Measurements from ENCODE around the gene DCAF4L1.

Gene DCAF4L1

GRCh38 chr4:41939016-41939626 is 42.4 kb upstream of the DCAF4L1 start:
- TF ChIP-seq EGR1 (IDR thresholded peaks at IDR 0.05), result no peak
- TF ChIP-seq USF1 (IDR thresholded peaks at IDR 0.05), result no peak
- no peak for TF ChIP-seq CREB1 (IDR thresholded peaks at IDR 0.05; ENCODE audit: low read depth)
- peak; percentile 31; the same call in 1 of the 2 replicates for TF ChIP-seq CEBPB (IDR thresholded peaks at IDR 0.05)
- TF ChIP-seq TCF12 (IDR thresholded peaks at IDR 0.05; ENCODE audit: low read depth), result no peak

GRCh38 chr4:41940834-41941233 is 40.7 kb upstream of the DCAF4L1 start:
- TF ChIP-seq EP300 (IDR thresholded peaks at IDR 0.05; ENCODE audit: borderline replicate concordance) (no peak), CEBPB (IDR thresholded peaks at IDR 0.05) (no peak), CREB1 (IDR thresholded peaks at IDR 0.05; ENCODE audit: low read depth) (no peak), NFIC (IDR thresholded peaks at IDR 0.05) (no peak), TAF1 (IDR thresholded peaks at IDR 0.05; ENCODE audit: low read depth) (no peak), MAX (IDR thresholded peaks at IDR 0.05) (no peak), ZBTB7A (IDR thresholded peaks at IDR 0.05; ENCODE audit: low read depth) (no peak), REST (IDR thresholded peaks at IDR 0.05; ENCODE audit: low read depth) (no peak), TEAD4 (IDR thresholded peaks at IDR 0.05) (no peak), TCF12 (IDR thresholded peaks at IDR 0.05; ENCODE audit: low read depth) (no peak), EGR1 (IDR thresholded peaks at IDR 0.05) (no peak)

- no peak for TF ChIP-seq EGR1 (IDR thresholded peaks at IDR 0.05)
- no peak for TF ChIP-seq TEAD4 (IDR thresholded peaks at IDR 0.05)
- TF ChIP-seq CREB1 (IDR thresholded peaks at IDR 0.05; ENCODE audit: low read depth), result no peak
- TF ChIP-seq YY1 (IDR thresholded peaks at IDR 0.05; ENCODE audit: low read depth), result no peak
- TF ChIP-seq TCF12 (IDR thresholded peaks at IDR 0.05; ENCODE audit: low read depth), result no peak
- no peak for TF ChIP-seq MAX (IDR thresholded peaks at IDR 0.05)
- TF ChIP-seq CEBPB (IDR thresholded peaks at IDR 0.05), result no peak
- TF ChIP-seq TAF1 (IDR thresholded peaks at IDR 0.05; ENCODE audit: low read depth), result no peak
Observed at GRCh38 chr4:41943506-41943905, 38.0 kb upstream of the DCAF4L1 start.

DNA sequence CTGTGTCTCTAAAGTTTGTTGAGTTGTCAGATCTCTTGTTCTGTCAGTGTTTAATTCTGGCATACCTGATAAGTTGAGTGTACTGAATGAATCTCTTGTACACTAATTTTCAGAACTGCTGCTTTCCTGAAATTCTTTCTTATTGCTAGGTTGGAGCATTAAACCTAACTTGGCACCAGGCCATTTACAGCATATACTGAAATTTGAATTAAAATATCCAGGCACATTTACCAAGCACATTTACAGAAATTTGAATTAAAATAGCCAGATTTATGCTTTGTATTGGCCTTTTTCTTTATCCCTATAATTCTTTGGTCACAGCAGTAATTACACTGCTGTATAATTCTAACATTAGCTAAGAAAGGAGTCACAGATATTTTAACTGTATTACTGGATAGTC is 37.5 kb upstream of the DCAF4L1 start:
- TF ChIP-seq REST (IDR thresholded peaks at IDR 0.05; ENCODE audit: low read depth) (no peak), TEAD4 (IDR thresholded peaks at IDR 0.05) (no peak), TCF12 (IDR thresholded peaks at IDR 0.05; ENCODE audit: low read depth) (no peak), EGR1 (IDR thresholded peaks at IDR 0.05) (no peak), NFIC (IDR thresholded peaks at IDR 0.05) (no peak), ZBTB7A (IDR thresholded peaks at IDR 0.05; ENCODE audit: low read depth) (no peak), RAD21 (IDR thresholded peaks at IDR 0.05; ENCODE audit: low read depth) (no peak), FOXM1 (IDR thresholded peaks at IDR 0.05; ENCODE audit: borderline replicate concordance, low read depth) (no peak), EP300 (IDR thresholded peaks at IDR 0.05; ENCODE audit: borderline replicate concordance) (no peak), USF1 (IDR thresholded peaks at IDR 0.05) (no peak), TAF1 (IDR thresholded peaks at IDR 0.05; ENCODE audit: low read depth) (no peak), CREB1 (IDR thresholded peaks at IDR 0.05; ENCODE audit: low read depth) (no peak), CEBPB (IDR thresholded peaks at IDR 0.05) (no peak), MAX (IDR thresholded peaks at IDR 0.05) (no peak), YY1 (IDR thresholded peaks at IDR 0.05; ENCODE audit: low read depth) (no peak)

DNA sequence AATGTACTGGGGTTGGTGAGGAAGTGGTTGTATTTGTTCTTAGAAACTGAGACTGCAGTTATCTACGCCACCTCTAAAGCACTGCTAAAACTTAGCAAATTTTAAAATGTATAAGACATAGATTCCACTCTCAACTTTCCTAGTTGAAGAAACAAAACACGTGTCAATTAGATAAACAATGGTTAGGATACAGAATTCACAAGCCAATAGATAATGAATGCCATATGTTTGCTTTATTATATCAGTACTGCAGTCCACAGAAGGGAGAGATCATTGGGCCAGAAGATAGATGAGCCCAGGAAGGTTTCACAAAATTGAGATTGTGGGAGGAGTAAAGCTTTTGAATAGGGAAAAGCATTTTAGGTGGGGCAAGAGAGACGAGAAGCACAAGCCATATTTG is 32.0 kb upstream of the DCAF4L1 start:
- no peak for TF ChIP-seq MAX (IDR thresholded peaks at IDR 0.05)

GRCh38 chr4:41957634-41958033 is 23.9 kb upstream of the DCAF4L1 start:
- TF ChIP-seq USF1 (IDR thresholded peaks at IDR 0.05), result no peak
- TF ChIP-seq TEAD4 (IDR thresholded peaks at IDR 0.05), result no peak
- no peak for TF ChIP-seq CEBPB (IDR thresholded peaks at IDR 0.05)
- peak; percentile 48 for TF ChIP-seq RAD21 (IDR thresholded peaks at IDR 0.05; ENCODE audit: low read depth)
- no peak for TF ChIP-seq TCF12 (IDR thresholded peaks at IDR 0.05; ENCODE audit: low read depth)
- no peak for TF ChIP-seq EP300 (IDR thresholded peaks at IDR 0.05; ENCODE audit: borderline replicate concordance)
